Mononuclear cell (primary cell): ENCODE data around the gene PTCD2. TPM values are rescaled to one million over a fixed set of nuclear protein-coding genes. Genes with fewer than 3 reads are reported as not detected.
"Not testable (repeated sequence)": the region's sequence is repeated elsewhere in the genome, so short reads cannot be mapped to it uniquely, and the experiment has no call there.

Experiments used
- H3K27me3 ChIP-seq: 2 replicates; pipeline ENCODE4 v1.6.0; 2011; ENCODE audit warnings: low read length, control low read depth; ENCODE audit not compliant: insufficient read depth
- H3K4me1 ChIP-seq: 2 replicates; pipeline ENCODE4 v1.5.1; 2011; ENCODE audit warnings: mild to moderate bottlenecking, low read length, control low read depth; ENCODE audit not compliant: insufficient read depth
- H3K4me3 ChIP-seq: 2 replicates; pipeline ENCODE4 v1.5.1; 2011; ENCODE audit warnings: mild to moderate bottlenecking, low read length, moderate library complexity
- H3K9me3 ChIP-seq: 2 replicates; pipeline ENCODE4 v1.5.1; 2011; ENCODE audit warnings: low read depth, mild to moderate bottlenecking, control low read depth, low read length
- total RNA-seq: library from RNA; depleted of rRNA; stranded (reverse); fragments of >200 nt; gene quantifications from one replicate; pipeline ENCODE4 v1.2.3, GENCODE V29; 2012

Gene PTCD2
- total RNA-seq, 1 donor: 3.7 TPM

DNA sequence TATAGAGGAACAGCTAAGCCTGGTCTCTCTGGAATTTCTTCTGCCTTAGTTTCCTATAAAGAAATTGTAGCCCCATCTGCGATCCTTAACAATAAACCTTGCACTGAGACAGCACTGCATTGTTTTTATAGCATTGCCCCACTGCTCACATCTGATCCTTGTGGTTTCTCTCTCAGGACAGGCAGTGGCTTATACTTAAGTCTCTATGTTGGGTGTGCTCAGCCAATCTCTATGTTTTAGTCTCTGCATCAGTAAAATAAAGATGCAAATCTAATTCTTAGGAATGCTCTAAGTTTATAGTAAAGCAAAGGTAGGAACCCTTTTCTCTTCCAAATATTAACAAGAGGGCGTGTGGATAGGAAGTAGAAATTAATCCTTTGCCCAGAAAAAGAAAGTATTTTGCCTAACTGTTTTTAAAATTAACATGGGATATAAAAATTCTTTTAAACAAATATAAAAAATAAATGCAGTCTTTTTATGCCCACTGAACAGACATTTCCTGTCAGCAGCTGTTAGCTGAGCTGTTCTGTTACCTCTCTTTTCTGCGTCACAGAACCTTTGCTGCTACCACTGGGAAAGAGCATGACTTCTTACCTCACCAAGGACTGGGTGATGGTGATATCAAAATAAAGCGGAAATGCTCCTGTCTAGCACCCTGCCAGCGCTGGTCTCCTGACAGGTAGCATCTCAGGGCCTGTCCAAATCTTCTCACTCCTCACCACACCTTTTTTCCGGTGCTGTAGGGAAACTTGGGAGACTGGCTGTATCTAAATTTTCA lies 29.6 kb upstream of the PTCD2 start:
- Histone ChIP-seq H3K27me3 (no peaks in the 10 kb centered on the region), H3K9me3 (no peaks in the 10 kb centered on the region), H3K4me1 (no peaks in the 10 kb centered on the region), H3K4me3 (no peak overlapping the region)

DNA sequence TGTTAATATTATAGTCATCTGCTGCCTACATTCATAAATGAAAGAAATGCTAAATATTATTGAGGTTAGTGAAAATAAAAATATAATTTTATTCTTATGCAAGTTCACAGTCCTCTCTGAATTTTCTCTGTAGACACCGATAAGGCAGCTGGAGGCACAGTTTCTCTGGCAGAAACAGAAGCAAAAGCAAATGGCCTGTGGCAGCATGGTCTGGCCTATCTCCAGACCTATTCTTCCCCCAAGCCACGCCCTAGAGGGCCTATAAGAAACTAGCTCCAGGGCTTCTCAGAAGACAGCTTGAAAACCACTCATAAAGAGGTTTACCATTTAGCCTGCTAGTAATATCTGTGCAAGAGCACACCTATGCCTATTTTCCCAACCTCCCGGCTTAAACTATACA lies 28.6 kb upstream of the PTCD2 start:
- Histone ChIP-seq H3K9me3 (no peaks in the 10 kb centered on the region), H3K27me3 (no peaks in the 10 kb centered on the region), H3K4me1 (no peaks in the 10 kb centered on the region), H3K4me3 (no peak overlapping the region)

DNA sequence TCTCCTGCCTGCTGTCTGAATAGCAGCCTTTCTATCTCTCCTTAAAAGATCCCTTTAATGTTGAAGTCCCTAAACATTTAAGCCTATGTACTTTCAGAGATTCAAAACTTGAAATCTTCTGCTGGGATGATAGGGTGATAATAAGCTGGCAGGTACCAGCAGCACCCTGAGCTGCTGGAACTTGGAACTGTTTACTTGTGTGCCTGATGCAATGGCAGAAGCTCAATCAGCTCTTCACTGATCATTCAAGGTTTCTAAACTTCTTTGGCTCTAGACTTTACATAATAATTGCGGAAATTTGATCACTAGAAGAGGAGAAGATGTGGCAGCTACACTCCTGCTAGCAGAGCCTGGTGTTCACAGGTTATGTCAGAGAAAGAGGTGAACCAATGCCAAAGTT lies 27.8 kb upstream of the PTCD2 start:
- H3K4me3 ChIP-seq: no peak overlapping the region
- H3K9me3 ChIP-seq: no peaks in the 10 kb centered on the region
- no peaks in the 10 kb centered on the region for H3K4me1 ChIP-seq
- no peaks in the 10 kb centered on the region for H3K27me3 ChIP-seq

DNA sequence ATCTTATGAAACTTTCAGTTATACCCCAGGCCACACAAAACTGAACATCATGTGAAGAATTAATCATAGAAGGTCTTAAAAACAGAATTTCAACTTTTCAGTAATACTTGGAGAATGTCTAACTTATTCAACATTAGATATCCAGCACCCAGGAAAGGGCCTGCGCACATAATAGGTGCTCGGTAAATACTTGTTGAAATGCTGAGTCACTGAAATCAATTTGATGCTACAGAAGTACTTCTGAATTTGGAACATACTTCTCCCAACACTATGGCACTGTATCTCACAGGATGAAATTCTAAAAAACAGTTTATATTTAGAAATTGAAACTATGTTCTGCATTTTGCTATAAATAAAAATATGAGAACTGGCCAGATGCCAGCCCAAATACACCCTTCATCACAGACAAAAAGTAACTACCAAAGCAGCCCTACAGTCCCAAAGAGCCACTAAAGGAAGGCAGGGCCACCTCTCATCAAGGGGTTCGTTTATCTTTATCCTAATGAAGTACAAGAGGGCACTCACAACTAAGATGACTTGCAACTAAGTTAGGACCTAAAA lies 26.6 kb upstream of the PTCD2 start:
- no peaks in the 10 kb centered on the region for H3K27me3 ChIP-seq
- H3K4me3 ChIP-seq: no peak overlapping the region
- H3K9me3 ChIP-seq: no peaks in the 10 kb centered on the region
- H3K4me1 ChIP-seq: no peaks in the 10 kb centered on the region

DNA sequence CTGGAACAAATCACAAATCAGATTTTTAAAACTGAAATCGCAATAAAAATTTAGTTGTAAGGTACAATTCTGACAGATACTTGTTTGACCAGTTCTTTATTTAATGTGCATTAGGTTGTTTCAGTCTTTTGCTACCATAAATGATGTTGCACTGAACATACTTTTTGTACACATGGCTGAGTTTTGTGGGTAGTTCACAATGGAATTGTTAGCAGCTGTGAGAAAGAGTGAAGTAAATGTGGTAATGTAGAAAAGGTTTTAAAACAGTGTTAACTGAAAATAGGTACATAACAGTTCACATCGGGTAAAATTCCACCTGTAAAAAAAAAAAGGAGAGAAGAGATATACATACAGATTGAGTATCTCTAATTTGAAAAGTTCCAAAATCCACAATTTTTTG lies 25.7 kb upstream of the PTCD2 start:
- Histone ChIP-seq H3K9me3 (no peaks in the 10 kb centered on the region), H3K27me3 (no peaks in the 10 kb centered on the region), H3K4me3 (no peak overlapping the region), H3K4me1 (no peaks in the 10 kb centered on the region)

DNA sequence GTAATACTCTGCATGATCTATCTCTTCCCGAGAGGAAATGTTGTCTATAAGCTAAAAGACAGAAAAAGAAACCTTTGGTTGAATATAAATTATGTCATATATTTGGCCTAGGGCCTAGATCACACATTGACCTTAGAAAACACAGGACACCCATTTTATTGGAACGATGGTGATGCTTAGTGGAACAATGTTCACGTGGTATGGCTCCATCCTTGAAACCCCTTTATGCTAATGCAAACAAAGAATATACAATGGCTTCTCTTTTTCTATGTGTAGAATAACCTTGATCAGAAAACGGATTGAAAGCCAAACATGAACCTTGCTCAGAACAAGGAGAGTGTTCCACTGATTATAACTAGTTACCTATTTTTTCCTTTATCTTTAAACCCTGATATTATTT lies 24.6 kb upstream of the PTCD2 start:
- Histone ChIP-seq H3K27me3 (no peaks in the 10 kb centered on the region), H3K9me3 (no peaks in the 10 kb centered on the region), H3K4me3 (no peak overlapping the region), H3K4me1 (no peaks in the 10 kb centered on the region)

DNA sequence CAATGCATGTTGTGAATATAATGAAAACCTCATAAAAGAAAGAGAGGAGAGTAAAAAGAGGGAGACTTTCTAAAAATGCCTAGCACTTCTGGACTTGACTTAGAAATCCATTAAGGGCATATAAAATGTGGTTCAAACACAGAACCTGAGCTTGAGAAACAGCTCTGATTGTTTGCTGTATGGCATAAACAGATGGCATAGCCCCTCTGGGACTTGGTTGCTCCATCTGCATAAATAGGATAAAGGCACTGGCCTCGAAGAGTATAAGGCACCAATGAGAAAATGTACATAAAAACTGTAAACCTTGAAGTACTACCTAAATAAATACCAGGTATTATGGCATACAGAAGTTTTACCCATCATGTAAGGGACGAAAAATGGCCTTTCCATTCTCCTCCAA lies 23.9 kb upstream of the PTCD2 start:
- H3K9me3 ChIP-seq: no peaks in the 10 kb centered on the region
- H3K27me3 ChIP-seq: no peaks in the 10 kb centered on the region
- no peaks in the 10 kb centered on the region for H3K4me1 ChIP-seq
- no peak overlapping the region for H3K4me3 ChIP-seq

DNA sequence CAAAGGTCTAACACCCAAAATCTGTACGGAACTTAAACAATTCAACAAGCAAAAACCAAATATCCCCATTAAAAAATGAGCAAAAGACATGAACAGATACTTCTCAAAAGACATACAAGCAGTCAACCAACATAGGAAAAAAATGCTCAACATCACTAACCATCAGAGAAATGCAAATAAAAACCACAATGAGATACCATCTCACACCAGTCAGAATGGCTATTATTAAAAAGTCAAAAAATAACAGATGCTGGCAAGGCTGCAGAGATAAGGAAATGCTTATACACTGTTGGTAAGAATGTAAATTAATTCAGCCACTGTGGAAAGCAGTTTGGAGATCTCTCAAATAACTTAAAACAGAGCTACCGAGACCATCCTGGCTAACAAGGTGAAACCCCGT lies 22.0 kb upstream of the PTCD2 start:
- H3K9me3 ChIP-seq, H3K4me3 ChIP-seq, H3K4me1 ChIP-seq, H3K27me3 ChIP-seq: not testable (repeated sequence)

DNA sequence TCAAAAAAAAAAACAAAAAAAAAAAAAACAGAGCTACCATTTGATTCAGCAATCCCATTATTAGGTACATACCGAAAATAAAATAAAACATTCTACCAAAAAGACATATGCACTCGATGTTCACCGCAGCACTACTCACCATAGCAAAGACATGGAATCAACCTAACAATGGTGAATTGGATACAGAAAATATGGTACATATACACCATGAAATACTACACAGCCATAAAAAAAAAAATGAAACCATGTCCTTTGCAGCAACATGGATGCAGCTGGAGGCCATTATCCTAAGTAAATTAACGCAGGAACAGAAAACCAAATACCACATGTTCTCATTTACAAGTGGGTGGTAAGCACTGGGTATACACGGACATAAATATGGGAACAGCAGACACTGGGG lies 21.5 kb upstream of the PTCD2 start:
- H3K9me3 ChIP-seq: no peaks in the 10 kb centered on the region
- H3K27me3 ChIP-seq: no peaks in the 10 kb centered on the region
- H3K4me1 ChIP-seq: peaks cover 3% of the 10 kb centered on the region
- H3K4me3 ChIP-seq: no peak overlapping the region

DNA sequence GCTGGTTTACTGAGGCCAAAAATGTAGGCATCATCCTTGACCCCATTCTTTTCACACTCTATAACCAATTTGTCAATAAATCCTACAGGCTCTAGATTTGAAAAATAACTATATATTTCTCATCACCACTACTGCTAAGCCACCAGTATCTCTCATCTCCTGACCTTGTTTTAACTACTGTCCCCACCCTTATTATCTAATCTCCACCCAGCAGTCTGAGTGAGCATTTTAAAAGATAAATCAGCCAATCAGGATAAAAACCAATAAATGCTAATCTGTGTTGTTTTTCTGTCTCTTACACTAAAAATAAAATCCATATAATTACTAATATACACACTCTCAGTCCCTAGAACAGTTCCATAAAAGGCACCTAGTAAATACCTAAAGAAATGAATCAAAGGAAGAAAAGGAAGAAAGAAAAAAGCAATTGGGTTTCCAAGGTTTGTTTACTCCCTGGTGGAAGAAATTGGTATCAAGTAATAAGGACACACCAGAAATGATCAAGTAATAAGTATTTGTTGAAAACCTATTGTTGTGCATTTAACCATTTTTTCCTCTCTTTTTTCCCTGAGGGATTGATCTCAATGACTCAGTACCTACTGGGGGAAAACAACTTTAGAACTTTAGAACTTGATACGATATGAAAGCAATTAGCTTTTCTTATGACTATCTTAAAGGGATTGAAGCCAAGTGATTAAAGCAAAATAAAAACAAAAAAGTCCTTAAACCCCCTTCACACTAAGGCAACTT lies 19.4 kb upstream of the PTCD2 start:
- Histone ChIP-seq H3K4me1 (peaks cover 9% of the 10 kb centered on the region), H3K9me3 (no peaks in the 10 kb centered on the region), H3K4me3 (no peak overlapping the region), H3K27me3 (no peaks in the 10 kb centered on the region)

DNA sequence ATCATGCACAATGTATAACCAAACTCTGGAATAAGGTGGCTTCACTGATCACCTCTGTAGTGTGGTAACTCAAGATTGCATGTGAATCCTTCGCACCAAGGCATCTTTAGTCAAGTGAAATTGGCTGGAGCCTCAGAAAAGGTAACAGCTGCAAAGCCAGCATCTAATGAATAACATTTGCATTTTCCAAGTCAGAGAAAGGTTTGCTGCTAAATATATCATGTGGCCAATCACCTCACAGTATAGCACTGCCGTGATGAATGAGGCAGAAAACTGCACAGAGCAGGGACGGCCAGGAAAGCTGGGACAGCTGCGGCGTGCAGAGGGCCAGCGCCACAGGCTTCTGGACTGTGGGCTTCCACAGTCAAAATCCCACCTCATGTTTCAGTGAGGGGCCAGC lies 18.6 kb upstream of the PTCD2 start:
- Histone ChIP-seq H3K4me1 (peaks cover 9% of the 10 kb centered on the region), H3K9me3 (no peaks in the 10 kb centered on the region), H3K4me3 (no peak overlapping the region), H3K27me3 (no peaks in the 10 kb centered on the region)

DNA sequence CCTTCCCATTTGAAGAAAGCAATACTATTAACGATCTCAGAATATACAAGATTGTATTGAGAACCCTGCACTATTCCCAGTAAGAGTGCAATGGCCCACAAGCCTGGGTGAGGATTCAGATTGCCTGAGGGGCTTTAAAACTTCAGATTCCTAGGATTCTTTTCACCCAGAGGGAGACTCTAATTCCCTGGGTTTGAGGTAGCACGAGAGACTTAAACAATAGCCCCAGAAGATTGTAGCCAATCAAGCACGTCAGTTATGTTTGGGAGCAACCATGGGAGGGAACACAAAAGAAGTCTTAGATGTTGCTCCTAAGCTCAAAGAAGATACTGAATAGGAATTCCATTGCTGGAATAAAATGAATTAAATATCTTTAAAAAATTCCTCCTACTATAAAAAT lies 18.0 kb upstream of the PTCD2 start:
- H3K4me1 ChIP-seq: peaks cover 12% of the 10 kb centered on the region
- no peaks in the 10 kb centered on the region for H3K27me3 ChIP-seq
- no peak overlapping the region for H3K4me3 ChIP-seq
- H3K9me3 ChIP-seq: no peaks in the 10 kb centered on the region

DNA sequence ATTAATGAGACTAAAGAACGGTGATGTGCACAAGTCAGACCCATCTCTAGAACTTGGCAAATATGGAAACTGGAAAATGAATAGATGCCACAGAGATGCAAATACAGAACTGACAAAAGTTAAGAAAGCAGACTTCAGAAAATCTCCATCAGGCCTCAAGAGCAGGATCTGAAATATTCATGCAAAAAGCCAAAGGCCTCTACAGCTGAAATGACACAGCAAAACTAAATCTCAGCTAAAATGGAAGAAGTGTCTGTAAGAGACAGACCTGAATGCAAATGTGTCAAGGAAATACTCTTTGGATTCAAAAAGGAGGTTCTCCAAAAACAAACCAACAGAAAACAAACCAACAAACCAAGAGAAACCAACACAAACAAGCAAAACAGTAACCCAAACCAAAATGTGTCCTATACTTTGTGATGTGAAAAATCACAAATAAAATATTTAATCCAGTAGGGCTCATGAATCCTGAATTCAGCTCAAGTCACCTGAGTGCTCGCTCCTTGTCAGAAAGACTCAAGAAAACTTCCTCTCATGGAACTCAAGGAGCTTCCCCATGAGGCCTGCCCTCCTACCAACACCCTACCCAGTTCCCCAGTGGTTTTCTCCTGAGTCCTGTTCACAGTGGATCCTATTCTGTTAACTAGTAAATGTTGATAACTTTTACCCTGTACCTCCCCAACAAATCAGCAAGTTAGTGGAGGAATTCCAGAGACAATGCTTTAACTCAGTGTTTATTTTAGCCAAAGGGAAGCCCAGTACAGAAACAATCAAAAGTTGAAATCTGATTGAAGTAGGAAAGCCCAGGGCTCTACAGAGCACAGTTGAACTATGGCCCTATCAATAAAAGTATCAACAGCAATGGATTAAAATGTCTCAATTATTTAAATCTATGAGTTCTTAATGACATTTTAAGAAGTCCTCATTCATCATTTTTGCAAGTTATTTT lies 14.7 kb upstream of the PTCD2 start:
- H3K27me3 ChIP-seq: no peaks in the 10 kb centered on the region
- H3K4me3 ChIP-seq: no peak overlapping the region
- no peaks in the 10 kb centered on the region for H3K9me3 ChIP-seq
- H3K4me1 ChIP-seq: peaks cover 21% of the 10 kb centered on the region

DNA sequence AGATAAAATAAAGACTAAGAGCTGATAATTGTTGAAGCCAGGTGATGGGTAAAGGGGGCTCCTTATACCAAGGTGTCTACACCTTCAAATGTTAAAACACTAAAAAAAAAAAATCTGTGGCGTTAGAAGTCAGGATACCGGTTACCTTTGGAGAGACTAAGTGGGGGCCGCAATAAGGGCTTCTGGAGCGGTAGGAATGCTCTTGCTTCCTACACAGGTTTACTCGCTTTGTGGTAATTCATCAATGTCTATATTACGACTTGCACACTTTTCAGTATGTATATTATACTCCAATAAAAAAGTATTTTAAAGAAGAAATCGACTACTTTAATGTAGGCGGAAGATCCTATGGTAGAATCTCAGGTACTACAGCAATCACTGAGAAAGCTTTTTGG lies 12.6 kb upstream of the PTCD2 start:
- Histone ChIP-seq H3K4me3 (peak overlapping the region; percentile 70), H3K9me3 (no peaks in the 10 kb centered on the region), H3K27me3 (no peaks in the 10 kb centered on the region), H3K4me1 (peaks cover 17% of the 10 kb centered on the region)
